ENCODE data around the gene CREB3.

The CREB3 gene

GRCh38 chr9:35732185-35732799, at the start of gene CREB3, which contains the start of gene TLN1:
TSS of gene CREB3 (plus strand) at chr9:35732666. CDS start at chr9:35732773, 107 bp downstream.
TSS of gene TLN1 (minus strand) at chr9:35732195. CDS start at chr9:35725694, 6,501 bp downstream.
- DNase-seq (ENCODE audit: low read depth in 2 of 2): peak; percentile 90 to 91

- no peak for DNase-seq (ENCODE audit: low read depth in 2 of 2)
Observed at GRCh38 chr9:35683323-35683722, 49.1 kb upstream of the CREB3 start.

GRCh38 chr9:35684921-35685320, 47.5 kb upstream of the CREB3 start:
- no peak for DNase-seq (ENCODE audit: low read depth in 2 of 2)

GRCh38 chr9:35685506-35685905, 47.0 kb upstream of the CREB3 start:
- no peak for DNase-seq (ENCODE audit: low read depth in 2 of 2)

GRCh38 chr9:35686222-35687203, 46.0 kb upstream of the CREB3 start:
- no peak for DNase-seq (ENCODE audit: low read depth in 2 of 2)

- no peak for DNase-seq (ENCODE audit: low read depth in 2 of 2)
Observed at GRCh38 chr9:35687306-35687705, 45.2 kb upstream of the CREB3 start.

GRCh38 chr9:35687972-35688557, 44.4 kb upstream of the CREB3 start:
- no peak for DNase-seq (ENCODE audit: low read depth in 2 of 2)

- no peak for DNase-seq (ENCODE audit: low read depth in 2 of 2)
Observed at GRCh38 chr9:35688558-35689541, 43.6 kb upstream of the CREB3 start.

GRCh38 chr9:35689542-35690293, 42.7 kb upstream of the CREB3 start, which contains the start of gene TPM2:
TSS of gene TPM2 (minus strand) at chr9:35689925. CDS start at chr9:35689817, 108 bp downstream.
- DNase-seq (ENCODE audit: low read depth in 2 of 2): no peak

- no peak for DNase-seq (ENCODE audit: low read depth in 2 of 2)
Observed at GRCh38 chr9:35690294-35690613, 42.2 kb upstream of the CREB3 start.

GRCh38 chr9:35690614-35691333, 41.7 kb upstream of the CREB3 start:
- DNase-seq (ENCODE audit: low read depth in 2 of 2): peak in 1 of 2 donors; percentile 36

GRCh38 chr9:35691334-35691650, 41.2 kb upstream of the CREB3 start:
- DNase-seq (ENCODE audit: low read depth in 2 of 2): no peak

- DNase-seq (ENCODE audit: low read depth in 2 of 2): no peak
Observed at GRCh38 chr9:35691757-35692301, 40.6 kb upstream of the CREB3 start.

GRCh38 chr9:35695943-35696401, 36.5 kb upstream of the CREB3 start:
- DNase-seq (ENCODE audit: low read depth in 2 of 2): no peak

- peak; percentile 33 to 34 for DNase-seq (ENCODE audit: low read depth in 2 of 2)
Observed at GRCh38 chr9:35696520-35697215, 35.8 kb upstream of the CREB3 start.

- no peak for DNase-seq (ENCODE audit: low read depth in 2 of 2)
Observed at GRCh38 chr9:35697486-35697885, 35.0 kb upstream of the CREB3 start.

- DNase-seq (ENCODE audit: low read depth in 2 of 2): no peak
Observed at GRCh38 chr9:35698231-35698630, 34.2 kb upstream of the CREB3 start.

GRCh38 chr9:35700031-35700430, 32.4 kb upstream of the CREB3 start:
- no peak for DNase-seq (ENCODE audit: low read depth in 2 of 2)

- DNase-seq (ENCODE audit: low read depth in 2 of 2): no peak
Observed at GRCh38 chr9:35700942-35701341, 31.5 kb upstream of the CREB3 start.
